ENCODE data around the gene ZFAND6.

- no peak for TF ChIP-seq CTCF (IDR thresholded peaks at IDR 0.05; ENCODE audit: low read length)
- TF ChIP-seq EZH2 (IDR thresholded peaks at IDR 0.05; ENCODE audit: borderline replicate concordance, low read length), result no peak
These were observed 92.9 kb downstream of the ZFAND6 start for GRCh38 chr15:80152180-80152895.

Measured in OCI-LY1 (cell line).